ENCODE data around the gene SGMS1. TPM values are rescaled to one million over a fixed set of nuclear protein-coding genes. Genes with fewer than 3 reads are reported as not detected.

SGMS1 gene
- total RNA-seq, 2 donors from 2014 or later, result 67.0 to 68.2 TPM

DNA sequence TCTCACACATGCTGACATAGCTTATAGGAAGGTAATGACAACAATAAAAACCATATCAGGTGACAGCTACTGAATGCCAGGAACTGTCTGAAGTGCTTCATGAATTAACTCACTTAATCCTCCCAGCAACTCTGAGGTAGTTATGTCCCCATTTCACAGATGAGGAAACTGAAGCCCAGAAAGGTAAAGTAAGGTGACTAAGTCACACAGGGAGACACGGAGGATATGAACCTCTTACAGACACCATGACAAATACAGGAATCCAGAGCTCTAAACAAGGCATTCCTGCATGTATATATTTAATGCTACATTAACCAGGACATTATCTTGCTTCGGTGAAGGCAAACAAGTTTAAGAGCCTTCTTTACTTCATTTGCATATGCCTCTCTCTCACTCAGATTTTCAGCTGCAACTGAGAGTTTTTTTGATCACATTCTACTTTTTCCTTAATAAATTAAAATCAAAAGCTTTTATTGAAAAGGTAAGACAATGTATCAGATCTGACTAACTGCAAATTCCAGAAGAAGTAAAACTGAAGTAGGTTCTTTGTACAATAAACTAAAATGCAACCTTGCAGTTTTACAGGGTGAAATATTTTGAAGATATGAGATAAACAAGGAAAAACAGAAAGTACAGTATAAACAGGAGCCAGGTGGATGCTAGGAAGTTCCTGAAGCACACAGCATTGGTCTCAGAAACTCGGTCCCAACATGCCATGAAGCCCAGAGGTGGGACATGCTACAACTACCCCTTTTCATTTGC, 79.5 kb downstream of the SGMS1 start:
- Histone ChIP-seq H3K4me1 (replicated peaks) (no peaks in the 10 kb centered on the region), H3K27ac (no peak overlapping the region), H3K9me3 (no peaks in the 10 kb centered on the region), H3K36me3 (no peaks in the 10 kb centered on the region), H3K4me3 (no peak overlapping the region), H3K27me3 (replicated peaks; ENCODE audit: insufficient read depth) (no peaks in the 10 kb centered on the region)
- DNase-seq (ENCODE audit: low spot score), result no peak
- intact Hi-C loops (cut with DNase I), result no loop called here
- TF ChIP-seq POLR2A (IDR thresholded peaks at IDR 0.05) (no peak), POLR2AphosphoS5 (IDR thresholded peaks at IDR 0.05) (no peak)
- TF ChIP-seq, protein P1, sequence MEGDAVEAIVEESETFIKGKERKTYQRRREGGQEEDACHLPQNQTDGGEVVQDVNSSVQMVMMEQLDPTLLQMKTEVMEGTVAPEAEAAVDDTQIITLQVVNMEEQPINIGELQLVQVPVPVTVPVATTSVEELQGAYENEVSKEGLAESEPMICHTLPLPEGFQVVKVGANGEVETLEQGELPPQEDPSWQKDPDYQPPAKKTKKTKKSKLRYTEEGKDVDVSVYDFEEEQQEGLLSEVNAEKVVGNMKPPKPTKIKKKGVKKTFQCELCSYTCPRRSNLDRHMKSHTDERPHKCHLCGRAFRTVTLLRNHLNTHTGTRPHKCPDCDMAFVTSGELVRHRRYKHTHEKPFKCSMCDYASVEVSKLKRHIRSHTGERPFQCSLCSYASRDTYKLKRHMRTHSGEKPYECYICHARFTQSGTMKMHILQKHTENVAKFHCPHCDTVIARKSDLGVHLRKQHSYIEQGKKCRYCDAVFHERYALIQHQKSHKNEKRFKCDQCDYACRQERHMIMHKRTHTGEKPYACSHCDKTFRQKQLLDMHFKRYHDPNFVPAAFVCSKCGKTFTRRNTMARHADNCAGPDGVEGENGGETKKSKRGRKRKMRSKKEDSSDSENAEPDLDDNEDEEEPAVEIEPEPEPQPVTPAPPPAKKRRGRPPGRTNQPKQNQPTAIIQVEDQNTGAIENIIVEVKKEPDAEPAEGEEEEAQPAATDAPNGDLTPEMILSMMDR (IDR thresholded peaks at IDR 0.05), result no peak
- 88% methylated on average over 3 of the region's 3 CpGs for WGBS

DNA sequence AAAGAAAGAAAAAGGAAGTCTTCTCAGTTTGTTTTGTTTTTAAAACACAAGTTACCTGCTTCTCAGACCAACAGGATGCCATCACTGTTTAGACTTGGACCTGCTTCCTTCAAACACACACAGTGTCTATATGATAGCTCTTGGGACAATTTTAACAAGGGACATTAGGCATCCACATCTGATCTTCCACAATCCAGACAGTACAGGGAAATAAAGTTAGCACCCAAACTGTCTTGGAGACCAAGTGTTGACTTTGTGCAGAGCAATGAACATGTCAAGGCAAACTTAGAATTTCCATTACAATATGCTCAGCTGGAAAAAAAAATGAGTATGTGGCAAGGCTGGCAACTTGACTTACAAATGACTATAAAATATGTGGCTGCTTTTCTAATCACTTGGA, 80.9 kb downstream of the SGMS1 start:
- no peaks in the 10 kb centered on the region for H3K4me1 ChIP-seq (replicated peaks)
- no peaks in the 10 kb centered on the region for H3K27me3 ChIP-seq (replicated peaks; ENCODE audit: insufficient read depth)
- TF ChIP-seq POLR2A (IDR thresholded peaks at IDR 0.05) (no peak), POLR2AphosphoS5 (IDR thresholded peaks at IDR 0.05) (no peak)
- TF ChIP-seq, protein P1 (IDR thresholded peaks at IDR 0.05), result no peak
- intact Hi-C loops (cut with DNase I), result no loop called here
- H3K36me3 ChIP-seq, result no peaks in the 10 kb centered on the region
- no peak for DNase-seq (ENCODE audit: low spot score)
- no peak overlapping the region for H3K4me3 ChIP-seq
- no peak overlapping the region for H3K27ac ChIP-seq
- H3K9me3 ChIP-seq, result no peaks in the 10 kb centered on the region

DNA sequence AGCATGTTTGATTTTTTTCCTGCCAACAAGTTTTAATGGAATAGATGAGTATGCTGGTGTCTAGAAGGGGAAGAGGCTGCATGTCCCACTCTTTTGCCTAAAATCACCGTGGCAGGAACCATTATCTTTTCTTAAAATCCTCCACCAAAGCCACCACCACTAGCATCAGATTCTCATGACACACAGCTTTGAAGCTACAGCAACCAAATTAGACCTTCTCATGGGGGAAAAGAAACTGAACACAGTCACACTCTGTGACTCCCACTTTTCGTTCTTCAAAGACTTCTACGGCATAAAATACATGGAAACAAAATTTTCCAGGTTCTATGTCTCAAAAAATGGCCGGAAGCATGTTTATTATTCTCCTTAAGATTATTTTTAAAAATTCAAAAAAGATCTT, 81.8 kb downstream of the SGMS1 start:
- H3K27me3 ChIP-seq (replicated peaks; ENCODE audit: insufficient read depth), result no peaks in the 10 kb centered on the region
- no peaks in the 10 kb centered on the region for H3K36me3 ChIP-seq
- H3K27ac ChIP-seq, result no peak overlapping the region
- no peaks in the 10 kb centered on the region for H3K9me3 ChIP-seq
- 66% methylated on average over 4 of the region's 4 CpGs for WGBS
- no peak overlapping the region for H3K4me3 ChIP-seq
- H3K4me1 ChIP-seq (replicated peaks), result no peaks in the 10 kb centered on the region
- intact Hi-C loops (cut with DNase I), result no loop called here
- DNase-seq (ENCODE audit: low spot score), result no peak
- TF ChIP-seq, protein P1 (IDR thresholded peaks at IDR 0.05), result no peak
- TF ChIP-seq POLR2AphosphoS5 (IDR thresholded peaks at IDR 0.05), result no peak
- no peak for TF ChIP-seq POLR2A (IDR thresholded peaks at IDR 0.05)

DNA sequence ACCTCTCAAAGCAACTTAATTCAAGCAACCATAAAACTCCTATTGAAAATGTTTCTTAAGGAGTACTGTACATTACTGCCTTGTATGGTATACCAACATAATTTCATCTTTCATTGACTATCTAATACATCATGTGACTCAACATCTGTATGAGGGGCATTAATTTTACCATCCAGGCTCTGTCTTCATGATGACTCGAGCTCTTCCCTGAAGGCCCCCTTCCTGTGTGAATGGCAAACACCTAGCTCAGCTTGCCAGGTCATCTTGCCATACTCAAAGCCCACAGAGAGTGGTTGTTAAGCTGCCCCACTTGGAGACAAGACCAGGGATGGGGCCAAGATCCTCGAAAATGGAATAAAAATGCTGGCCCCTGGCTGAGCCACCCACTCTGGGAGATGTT, 82.4 kb downstream of the SGMS1 start:
- intact Hi-C loops (cut with DNase I), result no loop called here
- Histone ChIP-seq H3K27ac (no peak overlapping the region), H3K9me3 (no peaks in the 10 kb centered on the region), H3K4me1 (replicated peaks) (no peaks in the 10 kb centered on the region), H3K36me3 (no peaks in the 10 kb centered on the region), H3K4me3 (no peak overlapping the region), H3K27me3 (replicated peaks; ENCODE audit: insufficient read depth) (no peaks in the 10 kb centered on the region)
- TF ChIP-seq, protein P1 (IDR thresholded peaks at IDR 0.05), result no peak
- TF ChIP-seq POLR2AphosphoS5 (IDR thresholded peaks at IDR 0.05) (no peak), POLR2A (IDR thresholded peaks at IDR 0.05) (no peak)
- DNase-seq (ENCODE audit: low spot score), result no peak
- WGBS, result 94% methylated on average over 2 of the region's 2 CpGs

DNA sequence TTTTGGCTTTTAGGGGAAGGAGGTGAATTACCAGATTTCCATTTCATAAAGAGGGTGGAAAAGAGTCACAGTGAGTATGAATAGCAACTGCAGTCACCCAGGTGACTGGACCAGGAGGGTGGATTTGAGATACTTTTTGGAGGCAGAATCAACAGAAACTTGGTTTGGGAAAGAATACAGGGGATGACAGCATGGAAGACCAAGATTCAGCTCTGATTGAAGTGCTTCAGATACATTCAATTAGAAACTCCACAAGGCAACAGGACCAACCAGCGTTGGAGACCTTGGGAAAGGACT, 83.0 kb downstream of the SGMS1 start:
- H3K36me3 ChIP-seq, result no peaks in the 10 kb centered on the region

More for the DNA sequence above, 83.0 kb downstream of the SGMS1 start:
- Histone ChIP-seq H3K4me3 (no peak overlapping the region), H3K4me1 (replicated peaks) (no peaks in the 10 kb centered on the region), H3K27me3 (replicated peaks; ENCODE audit: insufficient read depth) (no peaks in the 10 kb centered on the region), H3K9me3 (no peaks in the 10 kb centered on the region), H3K27ac (no peak overlapping the region)
- DNase-seq (ENCODE audit: low spot score), result no peak
- TF ChIP-seq POLR2A (IDR thresholded peaks at IDR 0.05) (no peak), POLR2AphosphoS5 (IDR thresholded peaks at IDR 0.05) (no peak)
- TF ChIP-seq, protein P1 (IDR thresholded peaks at IDR 0.05), result no peak
- intact Hi-C loops (cut with DNase I), result no loop called here
- 100% methylated on average over 1 of the region's 1 CpG for WGBS

All from prostate gland (tissue), 2 donors.